Measurements from ENCODE around the gene CRIP2.

The CRIP2 gene

GRCh38 chr14:105445290-105445689, 29.3 kb upstream of the CRIP2 start:
- no peak for DNase-seq

DNA sequence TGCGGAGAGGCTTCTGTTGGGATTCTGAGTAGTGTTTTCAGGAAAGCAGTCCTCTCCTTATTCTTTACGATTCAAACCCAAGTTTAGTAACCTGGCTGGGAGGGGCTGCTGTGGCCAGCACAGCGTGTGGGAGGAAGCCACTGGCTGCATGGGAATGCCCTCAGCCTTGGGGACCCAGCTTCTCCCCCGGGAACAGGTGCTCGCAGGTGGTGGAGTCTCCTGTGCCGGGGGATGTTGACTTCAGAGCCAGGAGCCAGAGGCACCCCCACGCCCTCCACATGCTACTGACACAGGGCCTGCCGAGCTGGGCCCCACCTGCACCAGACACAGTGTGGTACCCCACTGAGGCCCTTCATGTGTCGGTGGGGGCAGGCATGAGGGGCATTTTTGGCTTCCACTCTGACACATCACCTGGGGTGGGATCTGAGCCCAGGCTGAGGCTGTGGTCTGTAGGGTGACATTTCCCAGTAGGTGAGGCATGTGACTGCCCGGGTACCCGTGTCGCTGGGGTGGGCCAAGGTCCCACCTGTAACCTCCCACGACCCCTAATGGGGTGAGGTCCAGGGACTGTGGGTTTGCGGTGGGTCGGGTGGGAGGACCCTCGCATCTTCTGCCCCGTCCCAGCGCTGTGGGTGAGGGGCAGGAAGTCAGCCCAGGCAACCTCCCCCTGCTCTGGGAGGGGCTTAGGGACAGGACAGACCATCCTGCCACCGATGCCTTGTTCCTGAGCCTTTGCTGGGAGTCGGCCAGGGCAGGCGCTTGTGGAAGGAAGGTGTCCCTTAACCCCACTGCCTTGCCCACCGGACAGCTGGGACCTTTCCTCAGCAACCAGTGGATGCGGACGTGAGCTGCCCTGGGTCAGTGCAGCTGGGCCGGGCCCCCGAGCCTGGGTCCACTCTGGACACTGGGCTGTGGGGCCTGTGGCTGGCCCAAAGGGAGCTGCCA, 28.4 kb upstream of the CRIP2 start:
- no peak for DNase-seq

GRCh38 chr14:105446971-105447370, 27.6 kb upstream of the CRIP2 start:
- no peak for DNase-seq

DNA sequence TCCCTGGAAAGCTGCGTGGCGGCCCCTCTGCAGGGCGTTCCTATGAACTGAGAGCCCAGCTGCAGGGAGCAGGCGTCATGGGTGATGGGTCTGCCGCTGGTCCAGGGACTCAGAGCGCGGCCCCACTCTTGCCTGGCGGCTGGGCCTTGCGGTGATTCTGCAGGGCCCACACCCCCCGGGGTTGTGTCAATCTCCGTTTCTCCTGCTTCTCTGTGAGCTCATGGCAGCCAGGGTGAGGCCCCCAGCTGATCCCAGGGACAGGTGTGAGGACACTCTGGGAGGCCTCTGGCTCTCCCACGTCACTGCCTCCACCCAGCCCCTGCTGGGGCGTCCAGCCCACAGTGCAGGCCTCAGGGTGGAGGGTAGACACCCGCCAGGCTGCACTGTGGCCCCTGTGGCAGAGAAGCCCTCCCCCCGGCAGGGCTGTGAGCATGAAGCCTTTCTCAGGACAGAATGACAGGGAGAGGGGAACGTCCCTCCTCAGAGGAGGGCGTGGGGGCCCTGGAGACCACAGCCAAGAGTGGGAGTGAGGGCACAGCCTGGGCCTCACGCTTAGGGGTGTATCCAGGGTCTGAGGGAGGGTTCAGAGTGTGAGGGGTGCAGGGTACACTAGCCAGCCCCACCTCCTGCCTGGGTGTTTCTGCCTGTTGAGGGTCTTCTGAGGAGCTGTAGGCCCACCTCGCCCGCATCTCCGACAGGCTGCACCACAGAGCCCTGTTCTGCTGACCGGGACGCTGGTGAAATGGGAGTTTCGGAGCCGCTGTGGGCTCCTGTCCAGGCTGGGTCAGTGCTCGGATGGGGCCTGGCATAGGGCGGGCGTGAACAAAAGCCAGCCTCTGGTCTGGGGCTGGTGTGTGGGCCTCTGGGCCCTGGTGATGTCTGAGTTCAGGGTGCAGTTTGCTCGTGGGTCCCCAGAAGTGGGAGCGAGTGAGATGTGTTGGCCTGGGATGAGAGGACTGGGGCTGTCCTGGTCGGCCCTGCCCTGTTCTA, 26.7 kb upstream of the CRIP2 start:
- DNase-seq, result no peak

DNA sequence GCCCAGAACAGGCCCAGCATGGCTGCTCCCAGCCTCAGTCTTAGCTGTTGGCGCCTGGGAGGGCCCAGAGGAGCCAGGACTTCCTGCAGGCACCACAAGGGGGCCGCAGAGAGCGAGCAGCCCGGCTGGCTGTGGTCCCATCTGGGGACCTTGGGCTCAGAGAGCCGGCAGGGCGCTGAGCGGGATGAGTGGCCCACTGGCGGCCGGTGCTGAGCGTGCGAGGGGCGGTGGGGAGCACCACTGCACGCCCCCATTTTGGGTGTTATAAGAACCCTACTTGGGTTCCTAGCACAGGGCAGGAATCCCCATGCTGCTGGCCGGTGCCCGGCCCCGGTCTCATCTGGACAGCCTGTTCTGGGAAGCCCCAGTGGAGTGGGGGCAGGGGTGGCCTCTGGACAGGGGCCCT, 25.9 kb upstream of the CRIP2 start:
- DNase-seq, result peak; percentile 71

DNA sequence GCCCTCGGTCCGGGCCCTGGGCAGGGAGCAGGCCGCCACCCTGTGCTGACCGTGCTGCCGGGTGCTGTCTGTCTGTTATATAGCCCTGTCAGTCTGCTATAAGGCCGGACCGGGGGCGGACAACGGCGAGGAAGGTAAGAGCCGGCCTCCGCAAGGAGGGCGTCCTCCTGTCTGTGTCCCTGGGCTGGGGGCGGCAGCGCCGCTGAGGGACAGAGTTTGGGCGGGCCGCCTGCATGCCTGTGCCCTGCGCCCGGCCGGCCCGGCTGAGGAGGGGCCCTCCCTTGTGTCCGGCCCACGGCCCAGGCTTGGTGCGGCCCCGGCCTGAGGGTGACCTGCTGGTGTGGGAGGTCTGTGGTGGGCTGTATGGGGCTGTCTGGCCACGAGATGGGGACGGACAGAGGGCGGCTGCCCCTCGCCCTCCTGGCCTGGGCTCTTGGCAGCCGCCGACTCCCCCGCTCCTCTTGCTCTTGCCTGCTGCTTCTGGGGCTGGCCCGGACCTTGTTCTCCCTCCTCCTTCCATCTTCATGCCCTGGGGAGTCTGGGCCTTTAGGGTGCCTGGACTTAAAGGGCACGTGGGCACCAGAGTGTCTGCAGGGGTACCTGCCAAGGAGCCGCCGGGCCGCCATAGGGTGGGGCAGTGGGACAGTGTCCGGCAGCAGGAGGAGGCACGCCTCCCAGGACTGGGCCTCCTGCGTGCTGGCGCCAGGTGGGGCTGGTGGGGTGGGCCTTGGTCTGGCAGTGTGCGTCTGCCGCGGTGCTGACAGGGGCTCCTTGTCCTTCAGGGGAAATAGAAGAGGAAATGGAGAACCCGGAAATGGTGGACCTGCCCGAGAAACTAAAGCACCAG, 25.1 kb upstream of the CRIP2 start:
- no peak for DNase-seq

DNA sequence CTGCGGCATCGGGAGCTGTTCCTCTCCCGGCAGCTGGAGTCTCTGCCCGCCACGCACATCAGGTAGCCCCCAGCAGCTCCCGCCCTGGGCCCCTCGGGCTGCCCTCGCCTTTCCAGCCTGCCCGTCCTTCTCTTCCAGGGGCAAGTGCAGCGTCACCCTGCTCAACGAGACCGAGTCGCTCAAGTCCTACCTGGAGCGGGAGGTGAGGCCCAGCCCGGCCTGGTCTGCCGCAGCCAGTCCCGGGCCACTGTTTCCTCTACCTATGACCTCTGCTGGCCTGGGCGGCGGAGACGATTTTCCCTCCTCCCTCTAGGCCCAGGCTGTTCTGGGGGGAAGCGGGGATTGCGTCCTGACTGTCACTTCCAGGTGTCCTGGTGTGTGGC, 24.5 kb upstream of the CRIP2 start:
- DNase-seq, result no peak

DNA sequence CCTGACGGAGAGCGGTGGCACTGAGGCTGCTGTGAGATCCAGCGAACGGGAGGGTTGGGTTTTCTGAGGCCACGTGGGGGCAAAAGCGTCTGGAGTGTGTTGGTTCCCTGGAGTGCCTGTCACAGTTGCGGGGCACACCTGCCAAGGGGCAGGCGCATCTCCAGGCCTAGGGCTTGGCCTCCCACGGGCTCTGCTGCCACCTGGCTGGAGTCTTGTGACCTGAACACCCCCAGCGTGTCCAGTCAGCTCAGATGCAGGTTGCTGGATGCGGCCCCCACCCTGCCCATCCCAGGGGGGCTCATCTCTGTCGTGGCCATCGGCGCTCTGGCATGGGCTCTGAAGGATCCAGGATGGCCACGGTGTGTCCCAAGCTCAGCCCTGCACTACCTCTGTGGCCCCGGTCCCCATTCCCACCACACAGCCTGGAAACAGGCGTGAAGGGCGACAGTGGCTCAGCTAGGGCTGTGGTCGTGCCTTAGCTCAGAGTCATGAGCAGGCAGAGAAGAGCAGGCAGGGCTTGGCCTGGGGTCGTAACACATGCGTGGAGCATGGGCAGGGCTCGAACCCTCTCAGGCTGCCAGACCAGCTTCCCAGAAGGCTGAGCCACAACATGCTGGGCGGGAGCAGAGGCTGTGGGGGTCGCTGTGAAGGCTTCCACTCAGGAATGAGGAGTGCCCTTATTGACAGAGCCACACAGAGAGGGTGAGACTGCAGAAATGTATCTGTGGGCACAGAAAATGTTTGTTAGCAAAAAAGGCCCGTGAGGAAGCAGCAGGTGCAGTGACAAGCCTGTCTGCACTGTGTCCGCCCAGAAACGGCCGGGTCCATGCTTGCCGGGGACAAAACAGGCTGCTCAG, 23.5 kb upstream of the CRIP2 start:
- DNase-seq, result no peak

GRCh38 chr14:105452963-105453362, 21.7 kb upstream of the CRIP2 start:
- no peak for DNase-seq

DNA sequence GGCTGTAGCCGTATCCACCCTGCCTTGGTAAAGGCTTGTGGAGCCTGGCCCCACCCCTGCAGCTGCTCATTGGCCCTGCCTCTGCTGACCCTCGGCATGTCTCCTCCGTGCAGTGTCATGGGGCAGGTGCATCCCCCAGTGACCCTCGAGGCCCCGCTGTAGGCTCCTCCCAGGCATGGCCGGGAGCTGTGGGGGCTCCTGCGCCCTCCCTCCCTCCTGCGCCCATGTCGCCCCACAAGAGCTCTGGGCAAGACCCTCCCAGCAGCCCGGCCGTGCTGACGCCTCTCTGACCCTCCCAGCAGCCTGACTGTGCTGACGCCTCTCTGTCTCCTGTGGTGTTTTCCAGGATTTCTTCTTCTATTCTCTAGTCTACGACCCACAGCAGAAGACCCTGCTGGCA, 20.8 kb upstream of the CRIP2 start:
- DNase-seq, result no peak

DNA sequence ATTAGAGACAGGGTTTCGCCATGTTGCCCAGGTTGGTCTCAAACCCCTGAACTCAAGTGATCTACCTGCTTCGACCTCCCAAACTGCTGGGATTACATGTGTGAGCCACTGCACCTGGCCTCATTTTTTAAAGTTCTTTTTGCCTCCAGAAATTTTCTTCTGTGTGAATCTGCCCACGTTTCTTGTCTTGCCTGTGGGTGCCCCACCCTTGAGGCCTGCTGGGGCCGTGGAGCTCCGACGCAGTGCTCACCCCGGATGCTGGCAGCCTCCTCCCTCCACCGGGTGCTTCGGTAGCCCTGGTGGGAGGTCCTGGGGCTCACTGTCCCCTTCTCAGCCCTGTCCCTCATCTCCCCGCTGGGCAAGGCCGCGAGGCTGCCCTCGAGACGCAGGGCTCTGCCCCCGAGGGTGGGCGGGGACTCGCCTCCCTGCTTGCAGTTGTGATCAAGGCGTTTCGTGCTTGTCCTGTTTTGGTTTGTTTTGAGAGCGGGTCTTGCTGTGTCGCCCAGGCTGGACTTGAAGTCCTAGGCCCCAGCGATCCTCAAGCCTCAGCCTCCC, 19.5 kb upstream of the CRIP2 start:
- DNase-seq, result no peak

DNA sequence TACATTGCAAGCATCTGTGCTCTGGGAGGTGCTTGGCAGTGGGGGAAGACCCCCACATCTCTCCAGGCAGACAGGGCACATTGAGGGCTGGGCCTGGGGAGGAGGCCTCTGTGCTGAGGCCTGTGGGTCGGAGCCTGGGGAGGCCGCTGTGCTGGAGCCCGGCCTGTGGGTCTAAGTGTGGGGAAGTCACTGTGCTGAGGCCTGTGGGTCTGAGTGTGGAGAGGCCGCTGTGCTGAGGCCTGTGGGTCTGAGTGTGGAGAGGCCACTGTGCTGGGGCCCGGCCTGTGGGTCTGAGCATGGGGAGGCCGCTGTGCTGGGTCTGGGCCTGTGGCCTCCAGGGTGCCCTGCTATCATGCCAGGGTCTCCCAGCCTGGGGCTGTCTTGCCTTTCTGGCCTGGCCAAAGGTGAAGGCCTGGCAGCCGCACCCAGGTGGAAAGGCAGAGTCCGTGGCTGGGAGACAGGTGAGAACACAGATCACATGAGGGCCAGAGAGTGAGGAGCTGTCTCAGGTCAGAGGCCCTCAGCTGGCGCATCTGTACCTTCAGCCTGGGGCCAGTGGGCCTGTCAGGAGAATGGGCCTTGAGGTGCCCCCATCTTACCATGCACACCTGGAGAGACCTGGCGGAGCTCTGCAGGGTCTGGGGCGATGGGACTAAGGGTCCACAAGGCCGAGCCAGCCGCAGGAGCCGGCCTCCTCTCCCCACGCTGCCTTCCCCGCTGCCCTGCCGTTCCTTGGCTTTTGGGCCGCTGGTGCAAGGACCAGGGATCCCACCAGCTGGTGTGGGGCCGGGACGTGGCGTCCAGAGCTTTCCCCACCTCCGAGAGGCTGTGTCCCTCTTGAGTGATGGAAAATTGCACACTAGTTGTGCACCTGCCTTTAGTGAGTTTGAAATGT, 18.6 kb upstream of the CRIP2 start:
- DNase-seq, result no peak

DNA sequence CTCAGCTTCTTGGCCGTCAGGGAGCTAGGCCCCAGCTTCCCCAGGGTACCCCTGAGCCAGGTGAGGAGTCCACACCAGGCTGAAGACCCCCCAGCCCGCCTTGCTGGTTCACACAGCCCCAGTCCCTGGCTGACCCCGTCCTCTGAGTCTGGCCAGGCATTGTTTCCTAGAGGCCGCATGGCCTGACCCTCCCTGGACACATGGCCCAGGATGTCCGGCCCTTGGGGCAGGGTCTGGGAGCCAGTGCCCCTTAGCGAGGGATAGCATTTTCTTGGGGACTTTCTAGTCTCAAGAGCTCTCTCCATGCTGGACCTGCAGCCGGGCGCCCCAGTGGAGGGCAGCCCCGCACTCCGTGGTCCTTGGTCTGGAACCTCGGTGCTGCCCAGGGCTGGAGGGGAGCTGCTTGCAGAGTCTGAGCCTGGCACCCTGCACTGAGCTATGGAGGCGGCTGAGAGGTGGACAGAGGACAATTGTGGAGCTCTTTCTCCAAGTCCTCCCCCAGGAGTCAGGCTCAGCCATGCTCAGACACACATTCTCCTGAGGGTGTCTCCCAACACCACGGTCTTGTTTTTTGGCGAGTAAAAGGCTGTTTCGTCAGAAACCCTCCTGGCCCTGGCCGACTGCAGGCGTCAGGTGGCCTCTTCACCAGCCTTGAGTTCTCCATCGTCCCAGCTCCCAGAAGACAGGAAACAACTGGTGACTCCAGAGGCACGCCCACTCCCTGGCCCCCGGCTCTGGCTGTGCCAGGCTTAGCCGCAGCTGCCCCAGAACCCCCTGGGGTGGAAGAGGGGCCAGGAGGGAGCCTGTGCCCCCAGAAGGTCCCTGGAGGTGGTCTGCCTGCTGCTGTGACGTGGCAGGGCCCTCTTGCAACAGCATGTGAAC, 17.6 kb upstream of the CRIP2 start:
- DNase-seq, result no peak

- no peak for DNase-seq
Measured at GRCh38 chr14:105458010-105458409, 16.6 kb upstream of the CRIP2 start.

DNA sequence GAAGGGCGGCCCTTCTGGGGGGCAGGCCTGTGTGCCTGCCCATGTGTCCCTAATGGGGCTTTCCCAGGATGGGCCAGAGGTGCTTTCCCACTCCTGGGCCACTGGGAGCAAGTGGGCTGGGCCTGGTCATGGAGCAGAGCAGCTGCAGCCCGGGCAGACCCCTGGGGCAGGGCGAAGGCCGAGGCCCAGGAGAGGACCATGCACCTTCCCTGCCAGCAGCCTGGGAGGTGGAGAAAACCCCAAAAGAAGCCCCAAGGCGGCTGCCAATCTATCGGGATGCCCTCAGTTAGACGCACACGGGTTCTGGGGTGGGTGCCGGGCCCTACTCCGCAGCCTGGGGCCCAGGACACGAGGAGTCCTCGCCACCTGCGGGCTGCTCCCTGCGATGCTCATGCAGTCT, 16.1 kb upstream of the CRIP2 start:
- no peak for DNase-seq

GRCh38 chr14:105460116-105460515, 14.5 kb upstream of the CRIP2 start:
- DNase-seq, result no peak

DNA sequence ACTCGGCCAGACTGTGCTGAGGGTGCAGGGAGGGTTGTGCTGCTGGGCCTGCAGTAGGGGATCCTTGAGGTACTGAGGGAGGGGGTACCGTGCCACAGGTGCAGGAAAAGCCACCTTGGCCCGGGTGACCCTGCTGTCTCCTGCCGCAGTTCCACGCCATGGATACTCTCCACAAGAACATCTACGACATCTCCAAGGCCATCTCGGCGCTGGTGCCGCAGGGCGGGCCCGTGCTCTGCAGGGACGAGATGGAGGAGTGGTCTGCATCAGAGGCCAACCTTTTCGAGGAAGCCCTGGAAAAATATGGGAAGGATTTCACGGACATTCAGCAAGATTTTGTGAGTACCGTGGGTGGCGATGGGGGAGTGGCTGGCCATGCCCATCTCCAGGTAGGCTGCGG, 14.0 kb upstream of the CRIP2 start:
- no peak for DNase-seq

DNA sequence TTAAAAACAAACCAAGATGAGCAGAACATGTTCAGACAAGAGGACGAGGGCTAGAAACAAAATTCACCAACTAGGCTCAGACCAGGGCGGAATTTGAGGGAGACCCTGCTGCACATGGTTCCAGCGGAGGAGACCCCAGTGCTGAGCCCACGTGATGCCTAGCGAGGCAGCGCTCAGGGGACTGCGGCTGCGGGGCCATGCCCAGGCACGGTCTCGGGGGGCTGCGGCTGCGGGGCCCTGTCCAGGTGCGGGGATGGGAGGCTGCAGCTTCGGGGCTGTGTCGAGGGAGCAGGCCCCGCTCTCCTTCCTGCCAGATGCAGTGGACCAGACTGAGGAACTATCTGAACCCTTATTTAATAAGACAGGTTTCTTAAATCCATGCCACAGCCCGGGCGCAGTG, 12.7 kb upstream of the CRIP2 start:
- DNase-seq, result no peak

- no peak for DNase-seq
Measured at GRCh38 chr14:105464501-105464900, 10.1 kb upstream of the CRIP2 start.

Measured in activated CD8-positive, alpha-beta memory T cell treated with anti-CD3 and anti-CD28 coated beads, Interleukin-2, amount 50 U/mL, for 4 hours (primary cell).